ENCODE measurements around the gene COL6A2.

DNA sequence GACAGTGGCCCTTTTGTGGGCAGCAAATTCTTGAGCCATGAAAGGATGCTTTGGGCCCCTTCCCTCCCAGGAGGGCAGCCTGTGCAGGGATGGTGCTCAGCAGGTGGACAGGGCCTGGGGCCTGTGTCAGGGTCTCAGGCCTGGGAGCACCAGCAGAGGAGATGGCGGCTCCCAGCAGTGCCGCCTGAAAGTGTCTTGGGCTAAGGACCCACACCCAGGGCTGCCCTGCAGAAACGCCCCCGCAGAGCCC lies 33.6 kb downstream of the COL6A2 start:
- TF ChIP-seq, protein P1, sequence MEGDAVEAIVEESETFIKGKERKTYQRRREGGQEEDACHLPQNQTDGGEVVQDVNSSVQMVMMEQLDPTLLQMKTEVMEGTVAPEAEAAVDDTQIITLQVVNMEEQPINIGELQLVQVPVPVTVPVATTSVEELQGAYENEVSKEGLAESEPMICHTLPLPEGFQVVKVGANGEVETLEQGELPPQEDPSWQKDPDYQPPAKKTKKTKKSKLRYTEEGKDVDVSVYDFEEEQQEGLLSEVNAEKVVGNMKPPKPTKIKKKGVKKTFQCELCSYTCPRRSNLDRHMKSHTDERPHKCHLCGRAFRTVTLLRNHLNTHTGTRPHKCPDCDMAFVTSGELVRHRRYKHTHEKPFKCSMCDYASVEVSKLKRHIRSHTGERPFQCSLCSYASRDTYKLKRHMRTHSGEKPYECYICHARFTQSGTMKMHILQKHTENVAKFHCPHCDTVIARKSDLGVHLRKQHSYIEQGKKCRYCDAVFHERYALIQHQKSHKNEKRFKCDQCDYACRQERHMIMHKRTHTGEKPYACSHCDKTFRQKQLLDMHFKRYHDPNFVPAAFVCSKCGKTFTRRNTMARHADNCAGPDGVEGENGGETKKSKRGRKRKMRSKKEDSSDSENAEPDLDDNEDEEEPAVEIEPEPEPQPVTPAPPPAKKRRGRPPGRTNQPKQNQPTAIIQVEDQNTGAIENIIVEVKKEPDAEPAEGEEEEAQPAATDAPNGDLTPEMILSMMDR (IDR thresholded peaks at IDR 0.05; ENCODE audit: low read depth, low read length, poor library complexity, severe bottlenecking) = no peak
- no peak for TF ChIP-seq EZH2phosphoT487 (IDR thresholded peaks at IDR 0.05; ENCODE audit: borderline replicate concordance, low read length)

Data from DOHH2 (cell line).